Measurements from ENCODE around the gene EMX2.

EMX2 gene

GRCh38 chr10:117540640-117541404 is 1.7 kb upstream of the EMX2 start:
- ChIA-PET POLR2A (no interaction called here), CTCF (interaction anchor here (0.6 to 4.8 kb wide), 6 partner anchors 44 to 912 kb away, joined by 3 to 28 read pairs (median 4); no protein-coding TSS in a partner anchor)
- Histone ChIP-seq H3K4me1 (ENCODE audit: control insufficient read depth, insufficient read depth, low read length) (peaks cover 10% of the 10 kb centered on the region), H3K4me3 (ENCODE audit: low read depth, low read length) (peak overlapping the region; percentile 10; the same call in 1 of the 2 replicates), H3K27ac (ENCODE audit: extremely low read depth, low read depth, low read length) (peak overlapping the region; percentile 11; the same call in 1 of the 2 replicates), H3K9me3 (ENCODE audit: control insufficient read depth, insufficient read depth, low read depth, low read length) (no peaks in the 10 kb centered on the region), H3K36me3 (ENCODE audit: control insufficient read depth in 2 of 2, insufficient read depth in 1 of 2, low read length in 2 of 2) (no peaks in the 10 kb centered on the region)
- TF ChIP-seq ZNF280C (tag by site-specific recombination; IDR thresholded peaks at IDR 0.05) (no peak), TCF7L2 (IDR thresholded peaks at IDR 0.05; ENCODE audit: borderline replicate concordance, low read depth, low read length) (peak; percentile 22; the same call in 1 of the 2 replicates), ZNF449 (tag by site-specific recombination; IDR thresholded peaks at IDR 0.05) (peak; percentile 10; the same call in 1 of the 2 replicates), ZNF623 (tag by site-specific recombination; IDR thresholded peaks at IDR 0.05) (no peak), ZSCAN30 (tag by site-specific recombination; IDR thresholded peaks at IDR 0.05) (peak; percentile 29; the same call in 1 of the 2 replicates), OSR2 (tag by site-specific recombination; IDR thresholded peaks at IDR 0.05) (no peak), ZNF366 (tag by site-specific recombination; conservative IDR thresholded peaks at IDR 0.05) (peak; percentile 76), ZNF132 (tag by site-specific recombination; IDR thresholded peaks at IDR 0.05; ENCODE audit: borderline replicate concordance) (no peak), PRDM6 (tag by site-specific recombination; IDR thresholded peaks at IDR 0.05) (peak; percentile 75), ZBTB1 (tag by site-specific recombination; IDR thresholded peaks at IDR 0.05) (no peak), FEZF1 (tag by site-specific recombination; IDR thresholded peaks at IDR 0.05) (no peak), SCRT1 (tag by site-specific recombination; IDR thresholded peaks at IDR 0.05; ENCODE audit: borderline replicate concordance) (no peak), ZNF660 (tag by site-specific recombination; IDR thresholded peaks at IDR 0.05) (0 out of 2 replicates have a peak, but pooled peaks have one; percentile 23), ZNF16 (tag by site-specific recombination; IDR thresholded peaks at IDR 0.05; ENCODE audit: low read depth) (no peak), ZNF362 (tag by site-specific recombination; IDR thresholded peaks at IDR 0.05) (peak; percentile 61; the same call in 1 of the 2 replicates), HIC1 (tag by site-specific recombination; IDR thresholded peaks at IDR 0.05) (no peak), ZNF518A (tag by site-specific recombination; conservative IDR thresholded peaks at IDR 0.05; ENCODE audit: low read depth) (0 out of 2 replicates have a peak, but pooled peaks have one; percentile 20), SETDB1 (IDR thresholded peaks at IDR 0.05; ENCODE audit: insufficient read length, low read length) (no peak), KLF7 (tag by site-specific recombination; IDR thresholded peaks at IDR 0.05; ENCODE audit: borderline replicate concordance) (no peak), ZNF843 (tag by site-specific recombination; IDR thresholded peaks at IDR 0.05) (no peak; the same call in 1 of the 2 replicates), ZBTB17 (tag by site-specific recombination; IDR thresholded peaks at IDR 0.05) (peak; percentile 49; the same call in 1 of the 2 replicates)

Data from HEK293 (cell line).